ENCODE results near the gene CFL2. TPM values are rescaled to one million over a fixed set of nuclear protein-coding genes. Genes with fewer than 3 reads are reported as not detected.

The CFL2 gene
- total and polyA plus RNA-seq, 2 of the 13 experiments (the other 11 are each of a cell fraction or from before 2014, with no cell fraction given), result 114 to 158 TPM

DNA sequence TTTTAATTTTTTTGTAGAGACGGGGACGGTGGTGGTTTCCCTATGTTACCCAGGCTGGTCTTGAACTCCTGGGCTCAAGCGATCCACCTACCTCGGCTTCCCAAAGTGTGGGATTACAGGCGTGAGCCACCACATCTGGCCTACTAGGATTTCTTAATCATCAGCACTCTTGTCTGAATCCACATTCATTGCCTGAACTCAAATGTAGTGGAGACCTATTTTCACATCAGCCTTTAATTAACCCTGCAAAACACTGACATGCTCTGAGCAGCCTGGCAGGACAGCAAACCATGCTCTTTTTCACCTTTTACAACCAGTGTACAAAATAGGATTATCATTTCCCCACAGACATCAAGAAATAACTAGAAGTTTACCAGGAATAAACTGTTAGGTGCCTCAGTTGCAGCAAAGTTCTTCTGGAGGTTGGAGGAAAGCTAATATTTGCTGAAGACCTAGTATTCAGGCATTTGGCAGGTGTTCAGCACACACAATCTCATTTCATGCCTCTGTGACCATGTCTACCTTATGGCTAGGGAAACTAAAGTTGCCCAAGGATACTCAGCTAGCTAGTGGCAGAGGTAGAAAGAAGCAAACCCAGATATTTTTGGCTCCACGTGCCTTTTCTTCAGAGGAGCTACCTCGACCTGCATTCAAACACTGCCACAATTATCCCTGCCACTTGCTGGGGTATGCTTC is 37.7 kb downstream of the CFL2 start (continued):
- TF ChIP-seq PHF21A (CRISPR knock-in tag; IDR thresholded peaks at IDR 0.05), result 0 out of 2 replicates have a peak, but pooled peaks have one; percentile 24
- 0 out of 2 replicates have a peak, but pooled peaks have one; percentile 4 for TF ChIP-seq SALL1 (CRISPR knock-in tag; IDR thresholded peaks at IDR 0.05)
- TF ChIP-seq HOXA3 (CRISPR knock-in tag; IDR thresholded peaks at IDR 0.05), result no peak
- TF ChIP-seq ELF4 (CRISPR knock-in tag; IDR thresholded peaks at IDR 0.05; ENCODE audit: borderline replicate concordance), result 0 out of 2 replicates have a peak, but pooled peaks have one; percentile 32
- no peak for TF ChIP-seq MAZ (IDR thresholded peaks at IDR 0.05; ENCODE audit: borderline replicate concordance, low read depth, low read length)
- TF ChIP-seq MAZ (CRISPR knock-in tag; IDR thresholded peaks at IDR 0.05; ENCODE audit: low read depth), result 0 out of 2 replicates have a peak, but pooled peaks have one; percentile 25
- TF ChIP-seq, protein P1, sequence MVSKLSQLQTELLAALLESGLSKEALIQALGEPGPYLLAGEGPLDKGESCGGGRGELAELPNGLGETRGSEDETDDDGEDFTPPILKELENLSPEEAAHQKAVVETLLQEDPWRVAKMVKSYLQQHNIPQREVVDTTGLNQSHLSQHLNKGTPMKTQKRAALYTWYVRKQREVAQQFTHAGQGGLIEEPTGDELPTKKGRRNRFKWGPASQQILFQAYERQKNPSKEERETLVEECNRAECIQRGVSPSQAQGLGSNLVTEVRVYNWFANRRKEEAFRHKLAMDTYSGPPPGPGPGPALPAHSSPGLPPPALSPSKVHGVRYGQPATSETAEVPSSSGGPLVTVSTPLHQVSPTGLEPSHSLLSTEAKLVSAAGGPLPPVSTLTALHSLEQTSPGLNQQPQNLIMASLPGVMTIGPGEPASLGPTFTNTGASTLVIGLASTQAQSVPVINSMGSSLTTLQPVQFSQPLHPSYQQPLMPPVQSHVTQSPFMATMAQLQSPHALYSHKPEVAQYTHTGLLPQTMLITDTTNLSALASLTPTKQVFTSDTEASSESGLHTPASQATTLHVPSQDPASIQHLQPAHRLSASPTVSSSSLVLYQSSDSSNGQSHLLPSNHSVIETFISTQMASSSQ (IDR thresholded peaks at IDR 0.05; ENCODE audit: low read depth), result no peak
- TF ChIP-seq, protein P1 (CRISPR knock-in tag; IDR thresholded peaks at IDR 0.05; ENCODE audit: borderline replicate concordance), result no peak
- TF ChIP-seq ZNF747 (CRISPR knock-in tag; IDR thresholded peaks at IDR 0.05; ENCODE audit: borderline replicate concordance), result 0 out of 2 replicates have a peak, but pooled peaks have one; percentile 15
- 0 out of 2 replicates have a peak, but pooled peaks have one; percentile 27 for TF ChIP-seq ZFP90 (CRISPR knock-in tag; IDR thresholded peaks at IDR 0.05; ENCODE audit: borderline replicate concordance)
- no peak for TF ChIP-seq STAG1 (CRISPR knock-in tag; IDR thresholded peaks at IDR 0.05)
- TF ChIP-seq, protein P2, sequence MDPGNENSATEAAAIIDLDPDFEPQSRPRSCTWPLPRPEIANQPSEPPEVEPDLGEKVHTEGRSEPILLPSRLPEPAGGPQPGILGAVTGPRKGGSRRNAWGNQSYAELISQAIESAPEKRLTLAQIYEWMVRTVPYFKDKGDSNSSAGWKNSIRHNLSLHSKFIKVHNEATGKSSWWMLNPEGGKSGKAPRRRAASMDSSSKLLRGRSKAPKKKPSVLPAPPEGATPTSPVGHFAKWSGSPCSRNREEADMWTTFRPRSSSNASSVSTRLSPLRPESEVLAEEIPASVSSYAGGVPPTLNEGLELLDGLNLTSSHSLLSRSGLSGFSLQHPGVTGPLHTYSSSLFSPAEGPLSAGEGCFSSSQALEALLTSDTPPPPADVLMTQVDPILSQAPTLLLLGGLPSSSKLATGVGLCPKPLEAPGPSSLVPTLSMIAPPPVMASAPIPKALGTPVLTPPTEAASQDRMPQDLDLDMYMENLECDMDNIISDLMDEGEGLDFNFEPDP (CRISPR knock-in tag; conservative IDR thresholded peaks at IDR 0.05), result 0 out of 2 replicates have a peak, but pooled peaks have one; percentile 50

Measured in HepG2 (cell line).